Thyroid gland (tissue), 4 donors: ENCODE measurements around the gene MECR. TPM values are rescaled to one million over a fixed set of nuclear protein-coding genes. Genes with fewer than 3 reads are reported as not detected.

Source experiments
- DNase-seq, 2 donors: peaks; one replicate each; pipeline ENCODE4 v3.0.0-alpha.2; 2019
- H3K27ac ChIP-seq, 3 donors: fragments of 200-600 bp; sonication (generic); 1 replicate in 2 of 3; 2 replicates in 1 of 3; pipeline ENCODE4 v1.5.1; 2016 to 2019; ENCODE audit warnings: mild to moderate bottlenecking in 1 of 3, moderate library complexity in 1 of 3
- H3K27me3 ChIP-seq: fragments of 200-600 bp; sonication (generic); one replicate; pipeline ENCODE4 v1.5.1; 2019
- H3K36me3 ChIP-seq, 2 donors: fragments of 200-600 bp; sonication (generic); one replicate each; pipeline ENCODE4 v1.5.1; 2016 to 2019
- H3K4me1 ChIP-seq, 2 donors: fragments of 200-600 bp; sonication (generic); one replicate each; pipeline ENCODE4 v1.5.1; 2017 to 2019
- H3K4me3 ChIP-seq, 3 donors: fragments of 200-600 bp; sonication (generic); replicated peaks in 1 of 3; 1 replicate in 2 of 3; 2 replicates in 1 of 3; pipeline ENCODE4 v1.5.1; 2016; ENCODE audit warnings: mild to moderate bottlenecking in 1 of 3
- H3K9me3 ChIP-seq: fragments of 200-600 bp; sonication (generic); one replicate; pipeline ENCODE4 v1.5.1; 2017
- POLR2A ChIP-seq, 2 donors: fragments of 450-650 bp; IDR thresholded peaks; one replicate each; pipeline ENCODE4 v1.6.1; 2017; ENCODE audit warnings: antibody characterized with exemption in 2 of 2, mild to moderate bottlenecking in 2 of 2, moderate library complexity in 1 of 2
- WGBS, 2 donors: methylation state at CpG; one replicate each; pipeline ENCODE4 v1.1.5; 2017; 5-methylcytosine and 5-hydroxymethylcytosine counted together
- intact Hi-C: fragments of 100-400 bp; cut with DNase I; formaldehyde crosslinking; loops from one replicate; pipeline ENCODE4 v1.15.1; 2023
- total RNA-seq, 4 donors: library from RNA; depleted of rRNA; stranded (reverse); fragments of >200 nt; gene quantifications; one replicate each; pipeline ENCODE4 v1.2.3, GENCODE V29; 2016
- TF ChIP-seq, protein P1 (sequence below), 6 experiments: fragments of 200-600 bp in 3 of 6; fragments of 450-650 bp in 3 of 6; sonication (generic) in 3 of 6; IDR thresholded peaks; one replicate each; pipeline ENCODE4 v1.5.1; 2016 to 2019; ENCODE audit warnings: antibody characterized with exemption in 6 of 6, mild to moderate bottlenecking in 2 of 6, inconsistent platforms in 1 of 6, moderate library complexity in 1 of 6

Gene MECR
- total RNA-seq, 4 donors from 2014 or later, result 10.2 to 30.9 (median 18.0) TPM

DNA sequence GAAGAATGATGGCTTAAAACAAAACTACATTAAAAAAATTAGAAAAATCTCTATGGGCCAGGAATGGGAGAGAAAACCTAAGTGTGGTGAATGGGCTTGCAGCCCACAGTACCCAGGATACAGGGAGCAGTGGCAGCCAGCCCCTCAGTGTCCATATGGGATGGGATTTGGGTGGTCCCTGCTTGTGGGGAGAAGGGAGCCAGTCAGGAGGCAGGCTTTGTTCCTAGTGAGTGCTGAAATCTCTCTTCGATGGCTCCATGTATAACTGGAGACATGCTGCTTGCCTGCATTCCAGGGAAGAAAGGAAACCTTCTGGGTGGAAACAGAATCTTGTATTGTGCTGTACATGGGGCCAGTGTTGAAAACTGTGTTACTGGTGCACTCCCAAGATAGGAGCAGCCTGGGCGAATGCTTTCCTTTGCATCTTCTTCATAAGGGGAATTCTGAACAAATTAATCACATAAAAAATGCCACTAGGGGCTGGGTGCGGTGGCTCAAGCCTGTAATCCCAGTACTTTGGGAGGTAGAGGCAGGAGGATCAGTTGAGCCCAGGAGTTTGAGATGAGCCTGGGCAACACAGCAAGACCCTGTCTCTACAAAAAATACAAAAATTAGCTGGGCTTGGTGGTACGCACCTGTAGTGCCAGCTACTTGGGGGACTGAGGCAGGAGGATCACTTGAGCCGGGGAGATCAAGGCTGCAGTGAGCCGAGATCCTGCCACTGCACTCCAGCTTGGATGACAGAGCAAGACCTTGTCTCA lies 41.6 kb upstream of the MECR start:
- DNase-seq, result no peak
- 80 to 82% methylated on average over 6 of the region's 6 CpGs for WGBS, 2 donors
- Histone ChIP-seq H3K27me3 (no peaks in the 10 kb centered on the region), H3K36me3 (no peaks in the 10 kb centered on the region), H3K4me1 (peaks cover 10% of the 10 kb centered on the region in 2 donors), H3K27ac (no peak overlapping the region), H3K4me3 (no peak overlapping the region), H3K9me3 (no peaks in the 10 kb centered on the region)
- no peak for TF ChIP-seq POLR2A (IDR thresholded peaks at IDR 0.05)
- TF ChIP-seq, protein P1, sequence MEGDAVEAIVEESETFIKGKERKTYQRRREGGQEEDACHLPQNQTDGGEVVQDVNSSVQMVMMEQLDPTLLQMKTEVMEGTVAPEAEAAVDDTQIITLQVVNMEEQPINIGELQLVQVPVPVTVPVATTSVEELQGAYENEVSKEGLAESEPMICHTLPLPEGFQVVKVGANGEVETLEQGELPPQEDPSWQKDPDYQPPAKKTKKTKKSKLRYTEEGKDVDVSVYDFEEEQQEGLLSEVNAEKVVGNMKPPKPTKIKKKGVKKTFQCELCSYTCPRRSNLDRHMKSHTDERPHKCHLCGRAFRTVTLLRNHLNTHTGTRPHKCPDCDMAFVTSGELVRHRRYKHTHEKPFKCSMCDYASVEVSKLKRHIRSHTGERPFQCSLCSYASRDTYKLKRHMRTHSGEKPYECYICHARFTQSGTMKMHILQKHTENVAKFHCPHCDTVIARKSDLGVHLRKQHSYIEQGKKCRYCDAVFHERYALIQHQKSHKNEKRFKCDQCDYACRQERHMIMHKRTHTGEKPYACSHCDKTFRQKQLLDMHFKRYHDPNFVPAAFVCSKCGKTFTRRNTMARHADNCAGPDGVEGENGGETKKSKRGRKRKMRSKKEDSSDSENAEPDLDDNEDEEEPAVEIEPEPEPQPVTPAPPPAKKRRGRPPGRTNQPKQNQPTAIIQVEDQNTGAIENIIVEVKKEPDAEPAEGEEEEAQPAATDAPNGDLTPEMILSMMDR (IDR thresholded peaks at IDR 0.05), result no peak
- intact Hi-C loops, result no loop called here

DNA sequence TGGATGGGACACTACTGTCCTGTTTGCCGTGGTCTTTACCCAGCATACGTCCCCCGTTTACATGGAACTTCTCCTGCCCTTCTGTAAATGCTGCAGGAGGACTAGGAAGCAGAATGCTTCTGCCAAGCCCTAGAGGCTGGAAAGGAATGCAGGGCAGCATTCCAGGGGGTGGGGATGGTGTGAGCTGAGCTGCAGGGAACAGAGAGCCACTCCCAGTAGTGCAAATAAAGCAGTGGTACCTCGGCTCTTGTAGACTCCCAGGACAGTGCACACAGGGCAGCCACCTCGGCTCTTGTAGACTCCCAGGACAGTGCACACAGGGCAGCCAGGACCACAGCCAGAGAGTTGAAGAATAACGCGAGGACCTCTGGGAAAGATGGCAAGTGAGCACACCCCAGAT lies 41.0 kb upstream of the MECR start:
- intact Hi-C loops, result no loop called here
- no peak overlapping the region for H3K27ac ChIP-seq
- H3K27me3 ChIP-seq, result no peaks in the 10 kb centered on the region
- H3K4me3 ChIP-seq, result no peak overlapping the region
- no peaks in the 10 kb centered on the region for H3K9me3 ChIP-seq
- H3K4me1 ChIP-seq, result peaks cover 10% of the 10 kb centered on the region in 2 donors
- TF ChIP-seq POLR2A (IDR thresholded peaks at IDR 0.05), result no peak
- TF ChIP-seq, protein P1 (IDR thresholded peaks at IDR 0.05), result no peak
- whole genome bisulfite sequencing, 2 donors, result 12 to 20% methylated on average over 5 to 7 of the region's 7 CpGs
- peak; percentile 71 to 82 for DNase-seq
- no peaks in the 10 kb centered on the region for H3K36me3 ChIP-seq

DNA sequence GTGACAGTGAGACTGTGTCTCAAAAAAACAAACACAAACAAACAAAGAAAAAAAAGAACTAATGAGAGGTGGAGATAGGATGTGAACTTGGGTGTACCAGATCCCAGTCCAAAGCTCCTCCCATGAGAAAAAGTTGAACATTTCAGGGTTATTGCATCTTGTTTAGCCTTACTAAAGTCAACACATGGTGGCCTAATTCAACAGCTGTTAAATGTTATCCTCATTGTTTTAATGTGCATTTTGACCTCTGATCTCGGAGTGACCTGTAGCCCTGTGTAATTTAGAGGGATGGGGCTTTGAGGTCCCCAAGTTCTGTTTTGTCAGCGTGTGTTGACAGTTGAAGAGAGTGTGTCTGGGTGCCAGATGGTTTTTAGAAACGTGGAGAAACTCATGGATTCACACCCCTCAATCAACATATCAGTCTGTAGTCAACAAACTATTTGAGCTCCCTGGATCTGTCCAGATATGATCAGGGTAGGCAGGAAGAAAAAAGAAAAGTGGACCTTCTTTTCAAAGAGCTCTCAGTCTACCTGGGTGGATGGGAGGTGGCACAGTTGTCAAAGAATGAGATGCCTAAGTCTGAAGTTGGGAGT lies 40.3 kb upstream of the MECR start:
- intact Hi-C loops, result no loop called here
- 67 to 74% methylated on average over 3 of the region's 3 CpGs for WGBS, 2 donors
- TF ChIP-seq, protein P1 (IDR thresholded peaks at IDR 0.05), result no peak
- no peak for TF ChIP-seq POLR2A (IDR thresholded peaks at IDR 0.05)

DNA sequence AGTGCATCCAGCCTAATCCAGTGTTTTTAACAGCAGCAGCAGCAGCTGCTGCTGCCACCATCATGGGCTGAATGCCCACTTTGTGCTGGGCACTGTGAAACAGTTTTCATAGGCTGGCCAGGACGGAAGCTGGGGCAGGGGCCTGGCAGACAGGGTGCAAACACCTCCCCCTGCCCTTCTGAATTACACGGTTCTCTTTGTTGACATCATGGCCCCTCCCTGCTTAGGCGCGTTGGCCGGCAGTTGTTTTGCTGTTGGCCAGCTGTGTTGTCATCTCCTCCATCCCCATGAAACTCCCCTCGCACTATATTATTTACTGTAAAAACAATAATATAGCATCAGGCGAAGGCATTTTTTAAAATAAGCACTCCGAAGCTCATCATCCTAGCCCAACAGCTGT lies 38.6 kb upstream of the MECR start:
- DNase-seq, result no peak
- Histone ChIP-seq H3K9me3 (no peaks in the 10 kb centered on the region), H3K4me3 (no peak overlapping the region), H3K4me1 (peaks cover 10% of the 10 kb centered on the region in 2 donors), H3K36me3 (no peaks in the 10 kb centered on the region), H3K27me3 (no peaks in the 10 kb centered on the region), H3K27ac (no peak overlapping the region)
- no peak for TF ChIP-seq POLR2A (IDR thresholded peaks at IDR 0.05)
- TF ChIP-seq, protein P1 (IDR thresholded peaks at IDR 0.05), result no peak
- intact Hi-C loops, result no loop called here
- 80 to 81% methylated on average over 8 of the region's 8 CpGs for WGBS, 2 donors

More for the DNA sequence above, 40.3 kb upstream of the MECR start:
- DNase-seq, result no peak
- H3K27ac ChIP-seq, result no peak overlapping the region
- no peaks in the 10 kb centered on the region for H3K36me3 ChIP-seq
- H3K9me3 ChIP-seq, result no peaks in the 10 kb centered on the region
- no peaks in the 10 kb centered on the region for H3K27me3 ChIP-seq
- peaks cover 10% of the 10 kb centered on the region in 2 donors for H3K4me1 ChIP-seq
- H3K4me3 ChIP-seq, result no peak overlapping the region
